Activated T-cell treated with anti-CD3 and anti-CD28 coated beads, Interleukin-2, amount 50 U/mL, for 72 hours (primary cell): ENCODE results near the gene EDDM3A. TPM values are rescaled to one million over a fixed set of nuclear protein-coding genes. Genes with fewer than 3 reads are reported as not detected.
A peak's percentile ranks its signal among the peaks of the same experiment; 100 is the strongest.

Experiments used
- ATAC-seq, 2 donors: fragments of 150-1000 bp; cut with Tn5 transposase; replicated peaks in 1 of 2; 2 replicates each; pipeline ENCODE4 v1.10.0; 2021; ENCODE audit warnings: moderate library complexity in 2 of 2, mild to moderate bottlenecking in 1 of 2
- DNase-seq, 2 donors: peaks; one replicate each; pipeline ENCODE4 v3.0.0; 2021 to 2022; ENCODE audit warnings: mixed read lengths in 1 of 2
- H3K27ac Mint-ChIP-seq: one replicate; pipeline ENCODE4 v1.8.0; 2022; ENCODE audit warnings: mild to moderate bottlenecking, moderate library complexity, mixed read lengths
- H3K27me3 Mint-ChIP-seq: one replicate; pipeline ENCODE4 v1.8.0; 2022; ENCODE audit warnings: low read depth, mixed read lengths
- H3K36me3 Mint-ChIP-seq, 2 donors: one replicate each; pipeline ENCODE4 v1.8.0; 2022; ENCODE audit warnings: mixed read lengths in 2 of 2, mild to moderate bottlenecking in 1 of 2; ENCODE audit not compliant: insufficient read depth in 2 of 2
- H3K4me1 Mint-ChIP-seq: one replicate; pipeline ENCODE4 v1.8.0; 2022; ENCODE audit warnings: low read depth, mixed read lengths
- H3K4me3 Mint-ChIP-seq, 2 donors: one replicate each; pipeline ENCODE4 v1.8.0; 2022; ENCODE audit warnings: mild to moderate bottlenecking in 2 of 2, mixed read lengths in 2 of 2, moderate library complexity in 2 of 2
- H3K9me3 Mint-ChIP-seq, 2 donors: one replicate each; pipeline ENCODE4 v1.8.0; 2022; ENCODE audit warnings: mixed read lengths in 2 of 2
- total RNA-seq, 2 donors: library from RNA; stranded (reverse); gene quantifications; one replicate each; pipeline ENCODE4 v1.2.3, GENCODE V29; 2022

EDDM3A gene
- total RNA-seq, 2 donors from 2014 or later = not detected

- H3K4me3 Mint-ChIP-seq = no peak overlapping the region
- H3K27me3 Mint-ChIP-seq = no peaks in the 10 kb centered on the region
- H3K4me1 Mint-ChIP-seq = peaks cover 2% of the 10 kb centered on the region
- H3K9me3 Mint-ChIP-seq = no peaks in the 10 kb centered on the region
- no peaks in the 10 kb centered on the region for H3K36me3 Mint-ChIP-seq
- H3K27ac Mint-ChIP-seq = no peak overlapping the region
- DNase-seq = no peak
- ATAC-seq = no peak
These were observed 30.2 kb downstream of the EDDM3A start for GRCh38 chr14:20775901-20776300.

GRCh38 chr14:20781803-20782202 lies 36.1 kb downstream of the EDDM3A start:
- peak; percentile 43 to 46 for ATAC-seq
- peak overlapping the region; percentile 64 for H3K27ac Mint-ChIP-seq
- no peaks in the 10 kb centered on the region for H3K9me3 Mint-ChIP-seq
- H3K4me1 Mint-ChIP-seq = peaks cover 23% of the 10 kb centered on the region
- DNase-seq = peak; percentile 1 to 6
- no peaks in the 10 kb centered on the region for H3K27me3 Mint-ChIP-seq
- H3K36me3 Mint-ChIP-seq = no peaks in the 10 kb centered on the region
- peak overlapping the region; percentile 65 to 82 for H3K4me3 Mint-ChIP-seq

- ATAC-seq (peak; percentile 56 to 71), DNase-seq (no peak)
- Mint-ChIP-seq H3K4me1 (peaks cover 23% of the 10 kb centered on the region), H3K27ac (peak overlapping the region; percentile 64), H3K36me3 (no peaks in the 10 kb centered on the region), H3K9me3 (no peaks in the 10 kb centered on the region), H3K27me3 (no peaks in the 10 kb centered on the region), H3K4me3 (peak overlapping the region; percentile 65 to 82)
These were observed 36.7 kb downstream of the EDDM3A start for GRCh38 chr14:20782280-20782890.

GRCh38 chr14:20787025-20787424 lies 41.3 kb downstream of the EDDM3A start:
- Mint-ChIP-seq H3K4me1 (peaks cover 9% of the 10 kb centered on the region), H3K36me3 (no peaks in the 10 kb centered on the region), H3K27me3 (no peaks in the 10 kb centered on the region), H3K4me3 (no peak overlapping the region), H3K9me3 (no peaks in the 10 kb centered on the region), H3K27ac (no peak overlapping the region)
- ATAC-seq (no peak), DNase-seq (no peak)

- Mint-ChIP-seq H3K27ac (no peak overlapping the region), H3K36me3 (no peaks in the 10 kb centered on the region), H3K27me3 (no peaks in the 10 kb centered on the region), H3K4me1 (no peaks in the 10 kb centered on the region), H3K9me3 (no peaks in the 10 kb centered on the region), H3K4me3 (no peak overlapping the region)
- ATAC-seq = no peak
- DNase-seq = no peak
These were observed 43.6 kb downstream of the EDDM3A start for GRCh38 chr14:20789230-20789813.

- H3K4me3 Mint-ChIP-seq = no peak overlapping the region
- ATAC-seq (no peak), DNase-seq (no peak)
- H3K27ac Mint-ChIP-seq = no peak overlapping the region
- H3K4me1 Mint-ChIP-seq = no peaks in the 10 kb centered on the region
- no peaks in the 10 kb centered on the region for H3K9me3 Mint-ChIP-seq
- H3K27me3 Mint-ChIP-seq = no peaks in the 10 kb centered on the region
- H3K36me3 Mint-ChIP-seq = no peaks in the 10 kb centered on the region
These were observed 44.9 kb downstream of the EDDM3A start for GRCh38 chr14:20790464-20791116.

GRCh38 chr14:20791187-20791586 lies 45.5 kb downstream of the EDDM3A start:
- DNase-seq = no peak
- no peaks in the 10 kb centered on the region for H3K4me1 Mint-ChIP-seq
- ATAC-seq = no peak
- no peaks in the 10 kb centered on the region for H3K36me3 Mint-ChIP-seq
- no peak overlapping the region for H3K4me3 Mint-ChIP-seq
- no peak overlapping the region for H3K27ac Mint-ChIP-seq
- no peaks in the 10 kb centered on the region for H3K27me3 Mint-ChIP-seq
- no peaks in the 10 kb centered on the region for H3K9me3 Mint-ChIP-seq

- H3K4me3 Mint-ChIP-seq = no peak overlapping the region
- DNase-seq = no peak
- H3K36me3 Mint-ChIP-seq = no peaks in the 10 kb centered on the region
- no peaks in the 10 kb centered on the region for H3K9me3 Mint-ChIP-seq
- H3K4me1 Mint-ChIP-seq = no peaks in the 10 kb centered on the region
- ATAC-seq = no peak
- no peaks in the 10 kb centered on the region for H3K27me3 Mint-ChIP-seq
- no peak overlapping the region for H3K27ac Mint-ChIP-seq
These were observed 45.9 kb downstream of the EDDM3A start for GRCh38 chr14:20791597-20791996.

GRCh38 chr14:20792556-20792955 lies 46.9 kb downstream of the EDDM3A start:
- Mint-ChIP-seq H3K4me1 (no peaks in the 10 kb centered on the region), H3K36me3 (no peaks in the 10 kb centered on the region), H3K27me3 (no peaks in the 10 kb centered on the region), H3K9me3 (no peaks in the 10 kb centered on the region), H3K4me3 (no peak overlapping the region), H3K27ac (no peak overlapping the region)
- DNase-seq (no peak), ATAC-seq (no peak)

- H3K9me3 Mint-ChIP-seq = no peaks in the 10 kb centered on the region
- no peaks in the 10 kb centered on the region for H3K4me1 Mint-ChIP-seq
- DNase-seq = no peak
- H3K4me3 Mint-ChIP-seq = no peak overlapping the region
- no peaks in the 10 kb centered on the region for H3K27me3 Mint-ChIP-seq
- no peak overlapping the region for H3K27ac Mint-ChIP-seq
- no peaks in the 10 kb centered on the region for H3K36me3 Mint-ChIP-seq
- no peak for ATAC-seq
These were observed 49.1 kb downstream of the EDDM3A start for GRCh38 chr14:20794644-20795369.

- no peaks in the 10 kb centered on the region for H3K27me3 Mint-ChIP-seq
- no peak overlapping the region for H3K27ac Mint-ChIP-seq
- no peaks in the 10 kb centered on the region for H3K9me3 Mint-ChIP-seq
- no peak overlapping the region for H3K4me3 Mint-ChIP-seq
- ATAC-seq (peak in 1 of 2 donors; percentile 70), DNase-seq (no peak)
- no peaks in the 10 kb centered on the region for H3K36me3 Mint-ChIP-seq
- H3K4me1 Mint-ChIP-seq = no peaks in the 10 kb centered on the region
These were observed 51.5 kb downstream of the EDDM3A start for GRCh38 chr14:20797164-20797563.
